ENCODE measurements around the gene PNPO. TPM values are rescaled to one million over a fixed set of nuclear protein-coding genes. Genes with fewer than 3 reads are reported as not detected.

The PNPO gene
- polyA plus RNA-seq, 1 donor (not counting 4 experiments of a cell fraction or from before 2014, with no cell fraction given) = 35.5 TPM

DNA sequence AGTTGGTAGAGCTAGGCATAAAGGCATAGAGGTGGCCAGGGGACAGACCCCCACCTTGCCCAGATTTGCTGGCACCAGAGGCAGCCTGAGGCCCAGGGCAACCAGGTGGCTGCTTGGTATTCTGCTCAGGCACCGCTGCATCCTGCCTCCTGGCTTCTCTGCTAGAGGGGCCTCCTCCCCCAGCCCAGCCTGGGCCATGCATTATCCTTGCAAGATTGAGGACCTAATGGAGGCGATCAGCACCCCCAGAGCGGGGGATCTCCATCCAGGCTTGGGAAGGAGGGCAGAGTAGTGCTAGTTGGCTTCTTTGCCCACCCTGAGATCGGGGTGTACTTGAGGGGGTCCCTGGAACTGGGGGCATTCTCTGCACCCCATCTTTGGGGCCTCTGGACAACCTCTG lies 53.4 kb downstream of the PNPO start:
- no peaks in the 10 kb centered on the region for H3K27me3 ChIP-seq (ENCODE audit: control insufficient read depth, extremely low read depth, insufficient read depth, low read length)

DNA sequence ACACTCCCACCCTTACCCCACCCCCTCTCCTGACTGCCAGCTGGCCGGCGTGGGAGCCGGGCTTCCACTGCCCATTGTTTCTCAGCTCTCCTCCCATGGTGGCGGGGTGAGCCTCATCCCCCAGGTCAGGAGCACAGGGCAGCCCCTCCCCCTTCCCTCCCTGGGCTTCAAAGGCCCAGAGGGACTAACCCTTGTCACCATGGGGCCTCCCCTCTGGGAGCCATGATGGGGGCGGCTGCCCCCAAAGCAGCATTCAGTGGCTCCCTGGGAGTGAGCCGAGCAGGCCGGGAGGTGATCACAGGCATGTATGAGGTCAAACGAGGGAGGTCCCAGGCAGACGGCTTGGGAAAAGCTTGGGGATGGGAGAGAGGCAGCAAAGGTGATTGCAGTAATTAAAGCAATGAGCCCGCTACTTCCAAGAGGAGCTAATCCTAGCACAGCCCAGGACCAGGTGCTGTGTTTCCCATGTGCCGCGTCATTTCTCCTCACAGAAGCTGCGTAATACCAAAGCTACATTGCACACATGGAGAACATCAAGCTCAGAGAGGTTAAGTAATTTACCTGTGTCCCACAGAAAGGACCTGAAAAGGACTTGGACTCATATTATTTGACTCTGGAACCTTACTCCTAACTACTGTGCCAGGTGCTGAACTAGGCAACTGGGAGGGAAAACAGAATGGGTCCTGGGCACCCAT lies 54.0 kb downstream of the PNPO start:
- Histone ChIP-seq H3K27ac (ENCODE audit: control insufficient read depth, insufficient read depth, low read length) (no peak overlapping the region), H3K4me1 (ENCODE audit: control insufficient read depth, extremely low read depth, insufficient read depth, low read length) (no peaks in the 10 kb centered on the region), H3K27me3 (ENCODE audit: control insufficient read depth, extremely low read depth, insufficient read depth, low read length) (no peaks in the 10 kb centered on the region), H2AFZ (ENCODE audit: control insufficient read depth, low read length) (no peak overlapping the region), H4K20me1 (ENCODE audit: control insufficient read depth, extremely low read depth, insufficient read depth, low read length) (no peaks in the 10 kb centered on the region), H3K9me1 (ENCODE audit: control insufficient read depth, extremely low read depth, insufficient read depth, low read length) (no peaks in the 10 kb centered on the region), H3K36me3 (ENCODE audit: control insufficient read depth in 2 of 2, extremely low read depth in 1 of 2, insufficient read depth in 2 of 2, low read length in 2 of 2) (no peaks in the 10 kb centered on the region), H3K4me2 (ENCODE audit: control insufficient read depth, extremely low read depth, insufficient read depth, low read depth, low read length) (no peak overlapping the region), H3K79me2 (ENCODE audit: control insufficient read depth, insufficient read depth, low read length) (no peaks in the 10 kb centered on the region), H3K9ac (ENCODE audit: control insufficient read depth, extremely low read depth, insufficient read depth, low read length) (no peak overlapping the region), H3K4me3 (ENCODE audit: control insufficient read depth in 2 of 3, extremely low read depth in 1 of 3, insufficient read depth in 2 of 3, low read depth in 1 of 3, low read length in 3 of 3) (no peak overlapping the region), H3K9me3 (ENCODE audit: control insufficient read depth, low read depth, low read length) (no peaks in the 10 kb centered on the region)
- dilution Hi-C loops (cut with MboI; ENCODE audit: extremely low pct_ligation_motif_present, low sequenced_read_pairs) = no loop called here
- FAIRE-seq = no peak
- TF ChIP-seq, protein P1, sequence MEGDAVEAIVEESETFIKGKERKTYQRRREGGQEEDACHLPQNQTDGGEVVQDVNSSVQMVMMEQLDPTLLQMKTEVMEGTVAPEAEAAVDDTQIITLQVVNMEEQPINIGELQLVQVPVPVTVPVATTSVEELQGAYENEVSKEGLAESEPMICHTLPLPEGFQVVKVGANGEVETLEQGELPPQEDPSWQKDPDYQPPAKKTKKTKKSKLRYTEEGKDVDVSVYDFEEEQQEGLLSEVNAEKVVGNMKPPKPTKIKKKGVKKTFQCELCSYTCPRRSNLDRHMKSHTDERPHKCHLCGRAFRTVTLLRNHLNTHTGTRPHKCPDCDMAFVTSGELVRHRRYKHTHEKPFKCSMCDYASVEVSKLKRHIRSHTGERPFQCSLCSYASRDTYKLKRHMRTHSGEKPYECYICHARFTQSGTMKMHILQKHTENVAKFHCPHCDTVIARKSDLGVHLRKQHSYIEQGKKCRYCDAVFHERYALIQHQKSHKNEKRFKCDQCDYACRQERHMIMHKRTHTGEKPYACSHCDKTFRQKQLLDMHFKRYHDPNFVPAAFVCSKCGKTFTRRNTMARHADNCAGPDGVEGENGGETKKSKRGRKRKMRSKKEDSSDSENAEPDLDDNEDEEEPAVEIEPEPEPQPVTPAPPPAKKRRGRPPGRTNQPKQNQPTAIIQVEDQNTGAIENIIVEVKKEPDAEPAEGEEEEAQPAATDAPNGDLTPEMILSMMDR (optimal IDR thresholded peaks at IDR 0.05 in 1 of 3, IDR thresholded peaks at IDR 0.05 in 1 of 3, conservative IDR thresholded peaks at IDR 0.05 in 1 of 3; ENCODE audit: extremely low read depth in 1 of 3, insufficient read depth in 2 of 3, low read length in 3 of 3) = no peak
- TF ChIP-seq EZH2 (IDR thresholded peaks at IDR 0.05; ENCODE audit: low read length) = no peak
- no peak for DNase-seq (ENCODE audit: low read depth, low spot score)

More for the DNA sequence above, 53.4 kb downstream of the PNPO start:
- Histone ChIP-seq H4K20me1 (ENCODE audit: control insufficient read depth, extremely low read depth, insufficient read depth, low read length) (no peaks in the 10 kb centered on the region), H3K27ac (ENCODE audit: control insufficient read depth, insufficient read depth, low read length) (no peak overlapping the region), H3K4me3 (ENCODE audit: control insufficient read depth in 2 of 3, extremely low read depth in 1 of 3, insufficient read depth in 2 of 3, low read depth in 1 of 3, low read length in 3 of 3) (no peak overlapping the region), H3K36me3 (ENCODE audit: control insufficient read depth in 2 of 2, extremely low read depth in 1 of 2, insufficient read depth in 2 of 2, low read length in 2 of 2) (no peaks in the 10 kb centered on the region), H3K9me3 (ENCODE audit: control insufficient read depth, low read depth, low read length) (no peaks in the 10 kb centered on the region), H2AFZ (ENCODE audit: control insufficient read depth, low read length) (no peak overlapping the region), H3K4me1 (ENCODE audit: control insufficient read depth, extremely low read depth, insufficient read depth, low read length) (no peaks in the 10 kb centered on the region), H3K9me1 (ENCODE audit: control insufficient read depth, extremely low read depth, insufficient read depth, low read length) (no peaks in the 10 kb centered on the region), H3K9ac (ENCODE audit: control insufficient read depth, extremely low read depth, insufficient read depth, low read length) (no peak overlapping the region), H3K4me2 (ENCODE audit: control insufficient read depth, extremely low read depth, insufficient read depth, low read depth, low read length) (no peak overlapping the region), H3K79me2 (ENCODE audit: control insufficient read depth, insufficient read depth, low read length) (no peaks in the 10 kb centered on the region)
- no peak for TF ChIP-seq EZH2 (IDR thresholded peaks at IDR 0.05; ENCODE audit: low read length)
- TF ChIP-seq, protein P1 (optimal IDR thresholded peaks at IDR 0.05 in 1 of 3, IDR thresholded peaks at IDR 0.05 in 1 of 3, conservative IDR thresholded peaks at IDR 0.05 in 1 of 3; ENCODE audit: extremely low read depth in 1 of 3, insufficient read depth in 2 of 3, low read length in 3 of 3) = no peak
- dilution Hi-C loops (cut with MboI; ENCODE audit: extremely low pct_ligation_motif_present, low sequenced_read_pairs) = no loop called here
- DNase-seq (ENCODE audit: low read depth, low spot score) (no peak), FAIRE-seq (no peak)

All from keratinocyte (primary cell).